ENCODE measurements around the gene INPP1.
"Not testable (repeated sequence)": the region's sequence is repeated elsewhere in the genome, so short reads cannot be mapped to it uniquely, and the experiment has no call there.

Gene INPP1, protein sequence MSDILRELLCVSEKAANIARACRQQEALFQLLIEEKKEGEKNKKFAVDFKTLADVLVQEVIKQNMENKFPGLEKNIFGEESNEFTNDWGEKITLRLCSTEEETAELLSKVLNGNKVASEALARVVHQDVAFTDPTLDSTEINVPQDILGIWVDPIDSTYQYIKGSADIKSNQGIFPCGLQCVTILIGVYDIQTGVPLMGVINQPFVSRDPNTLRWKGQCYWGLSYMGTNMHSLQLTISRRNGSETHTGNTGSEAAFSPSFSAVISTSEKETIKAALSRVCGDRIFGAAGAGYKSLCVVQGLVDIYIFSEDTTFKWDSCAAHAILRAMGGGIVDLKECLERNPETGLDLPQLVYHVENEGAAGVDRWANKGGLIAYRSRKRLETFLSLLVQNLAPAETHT

DNA sequence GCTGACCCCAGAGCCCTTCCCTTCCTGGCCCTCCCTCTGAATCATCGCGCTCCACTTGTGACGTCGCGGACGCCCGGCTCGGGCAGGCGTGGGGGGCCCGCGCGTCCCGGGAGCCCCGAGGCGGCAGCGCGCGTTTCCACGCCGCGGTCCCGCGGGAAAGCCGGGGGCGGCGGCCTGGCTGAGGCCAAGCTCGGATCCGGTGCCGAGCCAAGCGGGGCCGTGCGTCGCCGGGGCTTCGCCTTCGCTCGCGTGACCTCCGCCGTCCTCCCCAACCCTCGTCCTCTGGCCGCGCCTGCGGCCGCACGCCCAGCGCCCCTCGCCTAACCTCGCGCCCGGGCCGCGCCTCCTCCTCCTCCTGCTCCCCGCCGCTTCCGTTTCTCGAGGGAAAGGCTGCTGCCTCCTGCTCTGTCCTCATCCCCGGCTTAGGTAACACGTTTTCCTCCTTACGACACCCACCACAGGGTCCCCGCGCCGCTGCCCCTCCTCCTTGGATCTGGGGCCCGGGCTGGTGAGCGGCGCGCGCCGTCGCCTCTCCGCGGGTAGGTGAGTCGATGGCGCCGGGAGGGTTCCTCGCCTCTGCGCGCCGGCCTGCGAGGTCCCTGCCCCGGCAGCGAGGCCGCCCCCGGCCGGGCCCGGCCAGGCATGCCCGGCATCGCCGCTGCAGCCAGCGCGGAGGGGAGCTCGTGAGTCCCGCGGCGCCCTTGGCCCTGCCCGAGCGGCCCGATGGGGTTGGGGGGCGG, at the start of gene INPP1:
Gene INPP1, plus strand, starts transcription at position 54 of the 740 bp plus-strand sequence. CDS start 16,514 bp downstream, outside the sequence.
- peak; percentile 25 to 33 for DNase-seq

DNA sequence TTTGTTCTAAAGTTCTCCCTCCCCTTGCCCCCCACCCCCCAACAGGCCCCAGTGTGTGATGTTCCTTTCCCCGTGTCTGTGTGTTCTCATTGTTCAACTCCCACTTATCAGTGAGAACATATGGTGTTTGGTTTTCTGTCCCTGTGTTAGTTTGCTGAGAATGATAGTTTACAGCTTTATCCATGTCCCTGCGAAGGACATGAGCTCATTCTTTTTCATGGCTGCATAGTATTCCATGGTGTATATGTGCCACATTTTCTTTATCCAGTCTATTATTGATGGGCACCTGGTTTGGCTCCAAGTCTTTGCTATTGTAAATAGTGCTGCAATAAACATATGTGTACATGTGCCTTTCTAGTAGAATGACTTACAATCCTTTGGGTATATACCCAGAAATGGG, 45.5 kb upstream of the INPP1 start:
- not testable (repeated sequence) for DNase-seq

DNA sequence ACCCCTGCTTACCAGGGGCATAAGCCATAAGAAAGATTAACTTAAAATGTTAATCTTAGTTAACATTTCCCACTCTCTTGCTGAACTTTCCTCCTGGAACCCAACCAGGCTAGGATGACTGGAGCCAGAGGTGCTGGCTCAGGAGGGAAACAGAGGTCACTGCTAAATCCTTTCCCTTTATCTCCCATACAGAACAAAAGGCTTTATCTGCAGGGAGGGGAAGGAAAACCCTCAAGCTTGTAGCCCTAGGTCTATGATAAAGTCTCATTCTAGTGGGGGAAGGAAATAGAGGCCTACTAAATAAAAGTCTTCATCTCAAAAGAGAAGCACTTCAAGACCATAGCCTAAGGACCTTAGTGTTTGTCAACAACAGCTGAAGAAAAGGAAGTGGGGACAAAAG, 42.4 kb upstream of the INPP1 start:
- no peak for DNase-seq

DNA sequence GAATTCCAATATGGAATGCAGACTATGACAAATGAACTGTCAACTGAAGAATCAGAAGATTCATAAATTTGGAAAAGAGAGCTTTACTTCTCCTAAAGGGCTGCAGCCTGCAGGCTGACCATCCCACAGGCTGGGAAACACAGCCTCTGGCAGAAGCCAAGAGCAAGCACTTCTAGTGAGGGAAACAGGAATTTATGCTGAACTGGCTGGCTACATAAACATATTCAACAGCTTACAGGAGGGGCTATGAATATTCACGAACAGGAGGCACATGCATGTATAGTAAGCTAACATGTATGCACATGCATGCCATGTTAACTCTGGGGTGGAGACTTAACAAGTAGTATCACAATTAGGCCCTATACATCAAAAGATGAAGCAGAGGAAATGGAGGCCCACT, 41.3 kb upstream of the INPP1 start:
- no peak for DNase-seq

DNA sequence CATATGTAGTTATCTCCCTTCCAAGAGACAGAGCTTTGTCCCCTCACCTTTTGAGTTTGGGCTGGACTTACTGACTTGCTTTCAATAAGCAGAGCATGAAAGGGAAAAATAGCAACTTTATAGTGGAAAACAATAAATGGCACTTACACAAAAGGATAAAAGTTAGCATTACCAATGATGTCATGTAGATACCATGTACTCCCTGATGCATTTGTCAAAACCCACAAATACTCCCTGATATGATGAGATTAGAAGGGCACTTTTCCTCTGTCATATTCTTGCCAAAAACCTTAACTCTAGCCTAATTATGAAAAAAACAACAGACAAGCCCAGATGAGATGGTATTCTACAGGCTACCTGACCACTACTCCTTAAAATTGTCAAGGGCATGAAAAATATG, 39.7 kb upstream of the INPP1 start:
- DNase-seq, result no peak

DNA sequence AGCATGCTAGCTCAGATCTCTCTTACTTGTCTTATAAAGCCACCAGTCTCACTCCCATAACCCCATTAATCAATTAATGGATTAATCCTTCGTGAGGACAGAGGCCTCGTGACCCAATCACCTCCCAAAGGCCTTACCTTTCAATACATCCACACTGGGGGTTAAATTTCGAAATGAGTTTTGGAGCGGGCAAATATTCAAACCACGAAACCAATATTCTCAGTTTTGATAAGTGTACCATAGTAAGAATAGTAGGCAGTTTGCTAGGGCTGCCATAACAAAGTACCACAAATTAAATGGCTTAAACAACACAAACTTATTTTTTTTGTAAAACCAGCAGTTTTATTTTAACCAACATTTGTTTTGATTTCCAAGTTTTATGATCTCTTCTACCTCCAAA, 39.0 kb upstream of the INPP1 start:
- DNase-seq, result no peak

DNA sequence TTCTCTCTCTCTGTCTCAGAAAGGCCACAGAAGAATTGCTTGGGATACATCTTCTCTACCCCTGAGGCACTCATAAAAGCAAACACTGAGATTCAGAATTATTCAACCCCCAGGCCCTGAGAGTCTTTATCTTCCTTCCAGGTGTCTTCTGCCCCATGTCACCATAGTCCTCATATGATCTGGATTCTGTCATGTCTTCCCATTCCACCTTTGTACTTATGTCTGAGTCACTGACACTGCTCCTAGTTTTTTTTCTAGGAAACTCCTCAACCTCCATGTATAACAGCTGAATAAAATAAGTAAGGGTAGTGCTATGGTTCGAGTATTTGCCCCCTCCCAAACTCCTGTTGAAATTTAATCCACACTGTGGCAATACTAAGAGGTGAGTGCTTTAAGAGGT, 35.4 kb upstream of the INPP1 start:
- no peak for DNase-seq

DNA sequence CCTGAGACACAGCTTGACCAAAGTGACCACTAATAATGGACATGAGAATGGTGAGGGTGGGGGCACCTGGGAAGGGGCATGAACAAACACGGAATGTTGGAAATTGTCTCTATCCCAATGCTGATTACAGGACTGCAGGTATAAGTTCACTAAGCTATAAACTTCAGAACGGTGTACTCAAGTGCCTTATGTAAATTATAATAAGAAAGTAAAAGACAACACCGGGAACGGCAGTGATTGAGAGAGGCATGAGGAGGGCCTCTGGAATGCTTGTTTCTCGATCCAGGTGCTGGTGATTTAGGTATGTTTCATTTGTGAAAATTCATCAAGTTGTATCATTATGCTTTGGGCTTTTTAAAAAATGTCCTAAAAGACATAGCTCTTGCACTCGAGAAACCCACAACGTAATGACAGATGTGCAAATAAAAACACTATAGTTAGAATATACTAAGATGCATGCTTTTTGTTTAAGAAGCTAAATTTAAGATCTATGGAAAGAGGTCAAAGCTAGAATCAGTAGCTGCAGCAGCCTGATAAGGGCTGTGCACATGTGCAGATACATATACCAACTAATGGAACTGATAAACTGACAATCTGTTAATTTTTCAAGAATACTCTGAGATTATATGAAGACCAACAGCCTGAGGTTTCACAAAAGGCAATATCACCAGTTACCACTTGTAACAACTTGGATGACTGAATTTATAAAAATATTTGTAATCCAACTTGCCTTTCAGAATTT, 31.3 kb upstream of the INPP1 start:
- DNase-seq, result no peak

DNA sequence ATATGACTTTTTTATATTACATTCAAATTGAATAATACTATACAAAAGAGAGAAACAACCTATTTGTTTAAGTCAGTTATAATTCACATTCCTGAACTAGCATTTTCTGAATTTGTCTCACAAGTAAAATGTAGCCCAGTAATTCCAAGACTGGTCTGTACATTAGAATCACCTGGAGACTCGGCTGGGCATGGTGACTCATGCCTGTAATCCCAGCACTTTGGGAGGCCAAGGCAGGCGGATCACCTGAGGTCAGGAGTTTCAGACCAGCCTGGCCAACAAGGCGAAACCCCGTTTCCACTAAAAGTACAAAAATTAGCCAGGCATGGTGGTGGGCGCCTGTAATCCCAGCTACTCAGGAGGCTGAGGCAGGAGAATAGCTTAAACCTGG, 30.8 kb upstream of the INPP1 start:
- not testable (repeated sequence) for DNase-seq

DNA sequence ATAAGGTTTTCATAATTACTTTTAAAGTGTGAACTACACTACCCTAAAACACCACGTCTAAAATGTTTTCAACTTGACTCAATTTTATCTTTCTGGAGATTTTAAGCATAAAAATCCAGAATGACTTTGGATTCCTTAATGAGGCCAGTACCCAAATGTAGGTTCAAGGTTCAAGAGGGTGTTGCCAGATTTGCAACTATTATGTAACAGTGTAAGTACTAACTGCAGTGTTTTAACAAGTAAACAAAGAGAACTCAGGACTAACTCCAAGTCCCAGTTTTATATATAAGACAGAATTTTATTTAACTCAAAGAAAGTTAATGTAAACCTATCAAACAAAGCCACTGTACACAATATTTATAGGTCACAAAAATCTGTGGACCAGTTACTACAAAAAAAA, 29.5 kb upstream of the INPP1 start:
- no peak for DNase-seq

DNA sequence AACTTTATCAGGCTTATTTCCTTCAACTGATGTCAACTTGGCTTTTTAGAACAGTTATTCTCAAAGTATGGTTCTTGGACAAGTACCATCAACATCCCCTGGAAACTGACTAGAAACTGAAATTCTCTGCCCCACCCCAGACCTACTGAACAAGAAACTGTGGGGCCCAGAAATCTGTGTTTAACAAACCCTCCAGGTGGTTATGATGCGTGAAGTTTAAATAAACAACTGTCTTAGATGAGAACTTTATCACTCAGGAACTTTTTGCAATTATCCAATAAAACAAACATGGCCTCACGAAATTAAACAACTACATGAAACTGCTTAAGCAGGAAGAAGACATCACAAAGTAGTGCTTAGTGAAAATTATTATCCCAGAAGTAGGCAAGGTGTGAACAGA, 28.1 kb upstream of the INPP1 start:
- DNase-seq, result no peak

DNA sequence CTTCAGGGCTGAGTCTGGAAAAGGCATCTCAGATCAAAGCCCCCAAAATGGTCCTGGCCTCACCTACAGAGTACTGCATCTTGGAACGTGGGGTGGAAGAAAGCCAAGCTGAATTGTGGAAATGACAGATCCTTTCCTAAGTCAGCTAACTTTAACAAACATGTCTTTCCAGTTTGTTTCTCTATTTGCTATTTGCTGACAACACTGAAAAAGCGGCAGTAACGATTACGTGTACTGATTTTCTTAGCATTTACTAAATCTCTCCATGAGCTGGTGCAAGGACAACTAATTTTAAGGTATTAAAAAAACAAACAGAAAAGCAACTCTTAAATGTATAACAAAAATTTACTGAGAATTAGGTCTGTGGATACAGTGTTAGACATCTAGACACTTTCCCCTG, 24.9 kb upstream of the INPP1 start:
- no peak for DNase-seq

DNA sequence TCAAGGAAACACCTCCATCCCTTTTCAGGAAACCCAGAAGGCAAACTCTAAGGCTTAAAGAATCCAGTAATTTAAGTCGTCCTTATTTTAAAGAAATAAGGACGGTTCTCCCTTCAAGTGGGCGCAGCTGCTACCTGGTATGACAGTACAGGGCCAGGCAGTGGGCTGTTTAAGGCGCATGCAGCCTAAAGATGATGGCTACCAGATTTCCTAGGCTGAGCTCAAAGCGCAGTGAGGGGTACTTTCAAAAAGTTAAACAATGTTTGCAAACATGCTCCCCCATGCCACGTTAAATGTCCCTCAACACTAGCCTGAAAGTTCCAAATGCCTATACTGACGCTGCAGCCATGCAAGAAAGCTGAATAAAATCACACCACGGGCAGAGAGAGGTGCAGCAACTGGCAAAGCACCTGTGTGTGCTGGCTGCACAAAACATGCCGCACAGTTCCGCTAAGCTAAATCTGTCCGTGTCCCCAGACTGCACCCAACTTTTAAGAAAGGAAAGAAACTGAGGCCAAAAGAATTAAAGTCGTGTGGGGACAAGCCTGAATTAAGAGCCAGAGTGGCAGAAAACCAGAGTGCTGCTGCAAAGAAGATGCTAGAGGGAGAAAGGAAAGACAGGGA, 24.3 kb upstream of the INPP1 start:
- peak; percentile 13 to 18 for DNase-seq

DNA sequence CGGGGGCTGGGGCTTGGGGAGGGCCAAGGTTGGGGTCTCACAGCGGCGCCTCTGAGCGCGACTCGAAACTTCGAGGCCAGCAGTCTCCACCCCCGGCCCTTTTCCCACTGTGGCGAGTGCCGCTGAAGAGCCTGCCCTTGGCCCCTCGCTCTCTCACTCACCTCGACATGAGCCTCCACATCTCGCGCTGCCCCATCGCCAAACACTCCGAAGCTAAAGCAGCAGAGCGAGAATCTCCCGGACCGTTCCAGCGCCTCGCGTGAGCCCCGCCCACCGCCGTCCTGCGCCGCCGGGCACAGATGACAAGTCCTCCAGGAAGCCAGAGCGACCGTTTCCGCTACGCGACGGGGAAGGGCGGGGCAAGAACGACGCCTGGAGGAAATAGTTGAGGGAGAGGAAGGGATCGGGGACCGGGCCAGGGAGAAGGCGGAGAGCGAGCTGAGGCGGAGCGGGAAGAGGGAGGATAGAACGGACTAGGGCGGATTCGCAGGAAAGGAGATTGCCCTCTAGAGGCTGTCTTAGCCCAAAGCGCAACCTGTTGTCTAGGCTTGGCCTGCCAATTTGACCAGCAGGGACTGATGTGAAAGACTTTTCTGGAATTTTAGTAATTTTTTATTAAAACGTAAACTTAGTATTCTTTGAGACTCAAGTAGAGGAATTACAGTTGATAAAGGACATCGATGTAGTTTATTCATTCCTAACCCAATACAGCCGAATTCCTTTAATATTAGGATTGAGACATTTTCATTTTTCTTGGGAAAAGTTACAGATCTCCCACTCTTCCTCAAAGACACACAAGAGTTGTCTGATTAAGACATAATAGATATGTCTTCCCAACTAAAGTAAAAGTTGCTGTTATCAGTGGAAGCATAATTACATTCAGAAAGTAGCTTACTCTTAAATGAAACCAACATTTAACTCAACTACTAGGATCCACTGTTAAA, 23.6 kb upstream of the INPP1 start, which contains the start of gene HIBCH:
Gene HIBCH, minus strand, starts transcription at position 272 of the 944 bp plus-strand sequence. Its CDS starts 76 bp downstream, at position 196.
- peak; percentile 82 to 84 for DNase-seq

DNA sequence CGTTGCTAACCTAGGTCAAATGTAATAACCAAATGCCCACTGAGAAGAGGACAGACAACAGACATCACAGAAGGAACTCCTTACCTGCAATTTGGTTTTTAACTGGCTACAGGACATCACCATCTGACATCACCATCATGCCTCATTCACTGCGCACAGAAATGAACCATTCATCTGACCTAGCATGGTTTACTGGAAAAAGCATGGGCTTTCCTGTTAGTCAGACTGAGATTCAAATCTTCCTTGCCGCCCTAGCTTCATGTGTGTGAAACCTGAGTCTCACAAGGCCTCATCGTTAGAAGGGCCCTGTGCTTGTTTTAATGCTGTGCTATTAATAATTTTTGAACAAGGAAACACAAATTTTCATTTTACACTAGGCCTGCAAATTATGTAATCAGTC, 22.7 kb upstream of the INPP1 start:
- peak; percentile 23 to 41 for DNase-seq

DNA sequence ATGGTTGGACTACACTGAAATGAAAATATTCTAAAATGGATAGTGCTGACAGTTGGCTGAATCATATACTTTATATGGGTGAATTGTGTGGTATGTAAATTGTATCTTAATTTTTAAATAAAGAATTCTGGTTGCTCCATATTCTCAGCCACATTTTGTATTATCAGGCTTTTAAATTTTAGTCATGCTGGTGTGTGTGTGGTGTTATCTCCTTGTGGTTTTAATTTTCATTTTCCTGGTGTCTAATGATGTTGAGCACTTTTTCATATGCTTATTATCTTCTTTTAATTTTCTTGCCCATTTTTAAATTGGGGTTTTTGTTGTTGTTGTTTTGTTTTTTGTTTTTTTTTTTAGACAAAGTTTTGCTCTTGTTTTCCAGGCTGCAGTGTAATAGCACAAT, 20.0 kb upstream of the INPP1 start:
- no peak for DNase-seq

DNA sequence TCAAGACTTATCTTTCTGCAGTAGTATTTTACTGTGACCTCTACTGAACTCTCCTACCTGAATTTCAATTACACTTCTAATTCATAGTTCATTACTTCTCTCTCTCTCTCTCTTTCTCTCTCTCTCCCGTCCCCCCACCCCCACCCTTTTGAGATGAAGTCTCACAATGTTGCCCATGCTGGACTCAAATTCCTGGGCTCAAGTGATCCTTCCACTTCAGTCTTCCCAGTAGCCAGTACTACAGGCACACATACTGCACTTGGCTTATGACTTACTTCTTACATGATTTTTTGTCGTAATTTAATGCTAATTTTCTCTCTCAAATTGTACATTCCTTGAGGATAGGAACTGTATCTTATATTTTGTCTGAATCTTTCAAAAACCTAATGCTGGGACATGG, 17.8 kb upstream of the INPP1 start:
- no peak for DNase-seq

DNA sequence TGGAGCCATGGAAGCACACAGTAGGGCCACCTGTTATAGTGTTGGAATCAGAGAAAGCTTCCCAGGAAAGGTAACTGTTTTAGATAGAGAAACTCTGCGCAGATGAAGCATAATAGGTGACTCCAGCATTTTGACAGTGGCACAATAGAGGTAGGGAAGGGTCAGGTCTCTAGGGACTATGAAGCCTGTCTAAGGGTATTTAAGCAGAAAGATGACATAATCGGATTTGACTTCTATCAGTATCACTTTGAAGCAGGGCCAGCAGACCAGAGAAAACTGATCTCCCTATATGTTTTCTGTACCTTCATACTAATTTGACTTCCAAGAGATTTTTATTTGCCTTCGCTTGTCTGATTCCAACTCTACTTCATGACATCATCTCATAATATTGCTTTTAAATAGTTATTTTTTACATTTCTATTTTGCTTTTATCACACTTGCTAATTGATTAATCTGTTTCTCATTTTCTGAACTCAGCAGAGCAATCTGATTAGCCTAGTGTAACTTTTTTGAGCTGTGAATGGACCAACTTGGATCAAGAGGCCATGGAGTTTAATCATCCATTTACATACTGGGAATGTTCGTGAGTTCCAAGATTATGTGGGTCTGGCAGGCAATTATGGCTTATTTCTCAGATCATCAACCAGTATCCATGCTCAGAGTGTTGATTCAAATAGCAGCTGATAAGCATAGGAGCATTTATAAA, 15.4 kb upstream of the INPP1 start:
- no peak for DNase-seq

DNA sequence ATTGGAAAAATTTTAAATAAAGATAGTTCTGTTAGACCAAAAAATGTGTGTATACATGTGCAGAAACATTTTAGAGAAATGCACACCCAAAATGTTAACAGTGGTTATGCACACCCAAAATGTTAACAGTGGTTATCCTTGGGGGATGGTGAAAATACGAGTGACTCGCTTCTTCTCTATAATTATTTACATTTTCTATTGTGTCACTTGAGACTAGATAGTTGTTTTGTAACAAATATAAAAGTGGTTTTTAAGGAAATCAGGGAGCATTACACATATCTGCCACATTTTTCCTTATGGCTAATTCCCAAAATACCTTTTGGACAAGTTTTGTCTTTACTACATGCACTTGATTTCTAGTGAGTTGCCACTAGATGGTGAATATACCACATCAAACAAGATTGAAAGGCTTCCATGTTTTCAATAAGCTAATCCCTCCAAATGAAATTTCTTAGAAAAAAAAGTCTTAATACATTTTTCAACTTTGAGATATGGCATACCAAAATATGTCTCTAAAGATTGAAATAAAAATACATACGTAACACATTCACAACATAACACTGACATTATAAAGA, 14.7 kb upstream of the INPP1 start:
- no peak for DNase-seq

DNA sequence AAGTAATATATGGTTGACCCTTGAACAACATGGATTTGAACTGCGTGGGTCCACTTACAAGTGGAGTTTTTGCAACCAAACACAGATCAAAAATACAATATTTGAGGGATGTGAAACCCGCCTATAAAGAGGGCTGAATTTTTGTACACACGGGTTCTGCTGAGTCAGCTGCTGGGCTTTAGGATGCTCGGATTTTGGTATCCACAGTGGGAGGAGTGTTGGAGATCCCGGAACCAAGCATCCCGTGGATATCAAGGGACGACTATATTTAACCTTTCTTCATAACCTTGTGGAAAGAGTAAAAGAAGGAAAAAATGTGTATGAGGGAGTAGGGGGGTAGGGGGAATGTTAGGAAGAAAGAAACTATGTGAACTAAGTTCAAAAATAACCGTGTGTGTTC, 10.0 kb upstream of the INPP1 start:
- no peak for DNase-seq

DNA sequence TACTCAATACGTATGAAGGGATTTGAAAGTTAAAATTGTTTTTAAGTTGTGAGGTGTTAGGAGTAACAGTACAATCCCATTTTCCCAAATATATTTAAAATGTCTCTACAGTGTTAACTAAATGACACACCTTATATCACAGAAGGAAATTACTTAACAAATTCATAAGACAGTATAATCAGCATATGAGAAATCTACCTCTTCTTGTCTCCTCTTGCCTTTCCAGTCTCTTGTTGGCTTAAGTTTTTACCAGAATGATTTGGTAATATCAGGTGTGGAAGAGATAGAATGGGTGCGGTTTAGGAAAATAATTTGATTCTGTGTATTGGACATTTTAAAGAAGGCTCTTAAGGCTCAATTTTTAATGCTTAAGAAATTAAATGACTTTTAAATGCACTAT, 9.5 kb upstream of the INPP1 start:
- no peak for DNase-seq

All from activated CD4-positive, alpha-beta T cell treated with anti-CD3 and anti-CD28 coated beads for 4 hours (primary cell).